ENCODE results near the gene BFSP1.

The BFSP1 gene

GRCh38 chr20:17444091-17444490 is 87.1 kb downstream of the BFSP1 start:
- H3K9ac ChIP-seq (ENCODE audit: low read depth, low read length) = no peak overlapping the region
- no peaks in the 10 kb centered on the region for H3K36me3 ChIP-seq (ENCODE audit: insufficient read depth, low read length)
- no peaks in the 10 kb centered on the region for H3K27me3 ChIP-seq (ENCODE audit: insufficient read depth, low read length)
- H3K4me3 ChIP-seq (ENCODE audit: low read length) = no peak overlapping the region
- H3K27ac ChIP-seq (ENCODE audit: low read depth, low read length) = no peak overlapping the region
- no peaks in the 10 kb centered on the region for H3K9me3 ChIP-seq (ENCODE audit: insufficient read depth, low read depth, low read length)
- WGBS = 89% methylated on average over 1 of the region's 2 CpGs
- H3K4me1 ChIP-seq (ENCODE audit: insufficient read depth, low read length) = no peaks in the 10 kb centered on the region
